NCI-H2227 treated with DMSO at 0.1 percent for 48 hours (cell line): ENCODE data around the gene AIG1.
"Not testable (repeated sequence)": the region's sequence is repeated elsewhere in the genome, so short reads cannot be mapped to it uniquely, and the experiment has no call there.

Source experiments
- DNase-seq: peaks from one replicate; lab custom pipeline; 2025; lab: John Stamatoyannopoulos, UW

The AIG1 gene

DNA sequence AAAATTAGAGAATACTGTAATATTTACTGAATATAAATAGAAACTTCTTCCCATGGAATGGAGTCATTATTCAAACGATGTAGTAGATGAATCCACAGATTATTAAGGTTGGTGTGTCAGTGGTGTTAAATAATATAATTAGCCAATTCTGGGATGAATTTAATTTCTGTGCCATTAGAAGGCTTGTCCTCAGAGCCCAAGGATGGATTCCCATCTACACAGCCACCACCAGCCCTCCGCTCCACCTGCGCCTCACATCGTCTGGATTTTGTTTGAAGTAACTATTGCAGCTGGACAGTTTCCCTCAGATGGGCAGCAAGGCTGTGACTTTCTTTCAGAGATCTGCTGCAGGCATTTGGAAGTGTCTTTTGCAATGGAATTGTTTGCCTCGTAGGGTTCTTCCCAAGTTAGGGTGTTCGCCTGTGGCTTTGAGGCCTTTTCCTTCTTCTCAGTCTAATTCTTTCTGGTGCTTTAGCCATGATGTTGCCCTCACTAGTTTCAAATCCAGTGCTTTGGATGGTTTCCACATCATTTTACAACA, 104.7 kb downstream of the AIG1 start:
- no peak for DNase-seq

DNA sequence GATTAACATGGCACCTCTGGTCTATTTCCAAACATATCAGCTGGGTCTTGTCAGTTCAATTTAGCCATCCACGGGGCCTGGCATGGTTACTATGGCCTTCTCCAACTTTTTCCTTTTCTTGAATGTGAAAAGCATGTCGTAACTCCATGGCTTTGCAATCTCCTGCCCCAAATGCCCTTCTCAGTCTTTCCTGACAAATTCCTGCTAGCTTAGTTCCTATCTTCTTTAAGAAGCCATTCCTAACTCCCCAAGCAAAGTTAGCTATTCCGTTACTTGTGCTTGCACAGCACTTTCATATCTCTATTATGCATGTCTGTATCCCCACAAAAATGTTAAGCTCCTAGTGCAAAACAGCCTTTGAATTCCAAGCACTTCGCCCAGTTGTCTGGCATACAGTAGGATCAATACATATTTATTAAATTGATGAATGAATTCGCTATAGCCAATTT, 105.6 kb downstream of the AIG1 start:
- DNase-seq: no peak

DNA sequence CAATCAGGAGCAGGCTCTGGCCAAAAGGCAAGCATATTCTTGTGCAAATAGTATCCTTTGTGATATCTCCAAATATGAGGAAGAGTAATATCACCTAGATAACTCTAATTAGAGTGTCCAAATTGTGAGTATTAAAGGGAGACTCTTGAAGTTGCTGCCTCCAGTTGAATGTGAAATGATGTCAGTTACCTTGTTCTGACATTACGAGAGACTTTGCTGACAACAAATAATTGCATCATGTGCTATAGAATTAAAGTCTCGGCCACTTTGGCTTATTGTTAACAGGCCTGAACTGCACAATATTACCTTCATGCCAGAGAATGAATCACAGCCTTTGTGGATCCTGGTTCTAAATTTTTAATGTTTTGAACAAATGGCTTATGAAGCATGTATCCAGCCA, 106.5 kb downstream of the AIG1 start:
- DNase-seq: no peak

- not testable (repeated sequence) for DNase-seq
These were observed 107.7 kb downstream of the AIG1 start for GRCh38 chr6:143168396-143168816.

- DNase-seq: no peak
These were observed 108.8 kb downstream of the AIG1 start for GRCh38 chr6:143169440-143169839.

- no peak for DNase-seq
These were observed 113.8 kb downstream of the AIG1 start for GRCh38 chr6:143174516-143174915.

DNA sequence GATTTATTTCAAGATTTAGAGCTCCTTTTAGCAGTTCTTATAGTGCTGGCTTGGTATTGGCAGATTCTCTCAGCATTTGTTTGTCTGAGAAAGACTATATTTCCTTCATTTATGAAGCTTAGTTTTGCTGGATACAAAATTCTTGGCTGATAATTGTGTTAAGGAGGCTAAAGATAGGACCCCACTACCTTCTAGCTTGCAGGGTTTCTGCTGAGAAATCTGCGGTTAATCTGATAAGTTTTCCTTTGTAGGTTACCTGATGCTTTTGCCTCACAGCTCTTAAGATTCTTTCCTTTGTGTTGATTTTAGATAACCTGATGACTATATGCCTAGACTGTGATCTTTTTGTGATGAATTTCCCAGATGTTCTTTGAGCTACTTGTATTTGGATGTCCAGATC, 114.3 kb downstream of the AIG1 start:
- DNase-seq: no peak

- no peak for DNase-seq
These were observed 115.7 kb downstream of the AIG1 start for GRCh38 chr6:143176090-143177021.

GRCh38 chr6:143177706-143178105, 117.0 kb downstream of the AIG1 start:
- no peak for DNase-seq

GRCh38 chr6:143179096-143179495, 118.4 kb downstream of the AIG1 start:
- DNase-seq: no peak

- DNase-seq: no peak
These were observed 119.4 kb downstream of the AIG1 start for GRCh38 chr6:143179901-143180612.

DNA sequence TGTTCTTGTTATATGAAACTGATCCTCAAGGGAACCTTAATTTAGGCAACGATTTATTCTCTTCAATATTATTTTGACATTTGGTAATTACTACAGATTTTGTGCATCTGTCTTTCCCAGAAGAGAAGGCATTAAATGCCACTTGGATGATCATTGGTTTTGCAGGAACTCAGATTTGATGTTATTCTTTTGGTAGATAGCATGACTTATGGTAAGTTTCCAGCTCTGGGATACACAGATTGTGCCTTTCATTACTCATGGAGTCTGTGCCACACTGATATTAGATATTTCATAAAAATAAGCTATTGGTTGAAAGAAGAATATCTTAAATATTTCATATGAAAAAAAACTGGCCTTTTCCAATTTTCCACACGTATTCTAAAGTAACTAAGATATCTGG, 120.1 kb downstream of the AIG1 start:
- no peak for DNase-seq

DNA sequence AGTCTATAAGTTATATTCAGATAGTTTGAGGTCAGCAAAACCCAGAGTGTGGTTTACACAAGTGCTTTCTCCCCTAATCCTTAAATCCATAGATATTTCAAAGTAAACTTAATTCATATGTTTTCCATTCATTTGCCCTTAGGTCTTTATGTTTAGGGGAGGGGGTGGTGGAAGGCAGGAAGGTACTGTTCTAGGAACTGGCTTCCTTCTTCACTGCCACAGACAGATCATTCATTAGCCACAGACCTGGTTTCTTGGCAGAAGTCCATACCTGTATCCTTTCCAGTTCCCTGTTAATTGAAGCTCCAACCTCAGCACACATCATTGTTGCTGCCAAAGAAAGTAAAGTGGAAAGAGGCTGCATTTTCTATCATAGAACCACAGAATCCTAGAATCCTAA, 123.0 kb downstream of the AIG1 start:
- DNase-seq: no peak

DNA sequence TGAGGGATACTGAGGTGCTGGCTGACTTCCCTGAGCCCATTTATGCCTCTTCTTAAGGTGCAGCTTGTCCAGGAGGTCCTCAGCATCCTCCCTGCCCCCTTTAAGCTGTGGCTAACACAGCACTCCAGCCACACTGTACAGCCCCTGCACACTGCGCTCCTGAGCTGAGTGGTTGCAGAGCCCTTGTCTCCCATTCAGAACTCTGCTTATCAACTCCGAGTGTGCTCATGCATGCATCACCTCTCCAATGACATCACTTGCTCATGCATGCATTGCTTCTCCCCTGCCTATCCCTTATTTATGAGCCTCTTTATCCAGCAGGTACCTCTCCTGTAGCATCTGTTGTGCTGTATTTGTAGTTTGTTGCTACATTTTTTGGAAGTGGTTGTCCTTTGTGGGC, 124.6 kb downstream of the AIG1 start:
- DNase-seq: no peak

GRCh38 chr6:143187238-143187923, 126.7 kb downstream of the AIG1 start:
- no peak for DNase-seq

- no peak for DNase-seq
These were observed 127.6 kb downstream of the AIG1 start for GRCh38 chr6:143188292-143188691.

- no peak for DNase-seq
These were observed 130.7 kb downstream of the AIG1 start for GRCh38 chr6:143191361-143191760.

DNA sequence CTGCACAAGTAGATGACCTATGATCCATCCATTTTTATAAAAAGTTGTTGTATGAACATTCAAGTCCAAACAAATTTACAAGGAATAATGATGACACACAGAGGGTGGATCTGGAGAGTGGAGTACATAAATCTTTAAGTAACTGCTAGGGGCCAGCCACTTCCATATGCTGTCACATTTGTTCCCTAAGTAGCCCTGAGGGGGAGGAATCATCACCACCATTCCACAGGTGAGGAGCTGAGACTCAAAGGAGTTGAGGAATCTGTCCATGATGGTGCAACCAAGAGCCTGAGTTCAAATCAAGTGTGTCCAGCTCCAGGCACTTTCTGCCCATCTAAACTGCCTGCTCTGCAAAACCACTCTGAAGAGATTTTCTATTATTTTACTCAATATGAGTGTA, 132.1 kb downstream of the AIG1 start:
- no peak for DNase-seq

DNA sequence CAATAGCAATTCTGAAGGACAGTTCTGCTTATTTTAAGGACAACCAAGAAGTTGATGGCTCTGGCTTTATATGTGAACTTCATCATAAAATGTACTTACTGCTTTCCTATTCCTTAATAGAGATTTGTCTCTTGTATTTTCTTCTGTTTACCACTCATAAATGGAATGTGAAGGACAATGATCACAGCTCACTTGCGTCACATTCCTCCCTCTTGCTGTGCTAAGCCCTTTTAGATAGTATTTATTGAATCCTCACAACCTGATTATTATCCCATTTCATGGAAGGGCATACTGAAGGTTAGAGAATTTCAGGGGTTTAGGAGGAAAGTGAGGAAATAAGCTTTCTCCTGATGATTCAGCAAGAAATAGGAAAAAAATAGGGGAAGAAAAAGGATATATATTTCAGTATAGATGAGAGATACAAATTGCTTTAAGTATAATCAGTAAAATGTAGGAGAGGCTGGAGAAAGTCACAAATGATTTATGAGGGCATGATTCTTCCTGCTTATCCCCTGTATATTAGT, 132.9 kb downstream of the AIG1 start:
- no peak for DNase-seq

GRCh38 chr6:143194095-143194589, 133.5 kb downstream of the AIG1 start:
- no peak for DNase-seq

DNA sequence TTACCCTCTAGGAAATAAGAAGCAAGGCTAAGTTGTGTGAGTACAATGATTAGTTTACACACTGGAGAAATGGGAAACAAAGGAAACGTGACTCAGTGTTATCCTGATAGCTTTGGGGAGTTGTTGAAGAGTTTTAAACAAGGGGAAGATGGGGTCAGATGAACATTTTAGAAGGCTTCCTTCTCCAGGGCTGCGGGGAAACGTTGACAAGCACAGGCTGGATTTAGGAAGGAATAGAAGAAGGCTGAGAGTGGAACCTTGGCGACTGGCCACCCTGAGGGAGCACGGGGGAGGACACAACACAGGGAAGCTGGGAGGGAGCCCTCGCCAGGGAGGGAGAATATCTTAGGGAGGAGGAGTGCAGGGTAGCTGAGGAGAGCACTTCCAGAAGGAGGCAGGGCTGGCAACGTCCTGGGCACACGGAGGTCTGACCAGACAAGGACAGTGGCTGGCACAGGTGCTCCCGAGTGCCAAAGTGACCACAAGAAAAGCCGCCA, 134.7 kb downstream of the AIG1 start:
- DNase-seq: no peak
